Measurements from ENCODE around the gene COQ8A.

DNA sequence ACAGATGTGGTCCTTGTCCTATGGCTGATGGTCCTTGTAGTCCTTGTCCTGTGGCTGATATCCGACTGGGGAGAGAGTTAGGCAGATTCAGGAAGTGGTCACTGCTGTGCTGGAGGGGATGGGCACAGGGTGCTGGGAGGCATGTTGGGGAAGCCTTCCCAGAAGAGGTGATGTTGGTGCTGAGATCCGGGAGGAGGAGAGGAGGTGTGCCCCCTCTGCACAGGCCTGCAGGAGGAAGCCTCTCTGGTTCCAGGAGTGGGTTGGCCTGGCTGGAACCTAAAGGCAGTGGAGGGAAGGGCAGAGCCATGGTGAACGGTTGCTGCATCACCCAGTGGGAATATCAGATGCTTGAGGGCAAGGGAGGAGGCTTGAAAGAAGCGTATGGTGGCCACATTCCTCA, 14.7 kb downstream of the COQ8A start:
- TF ChIP-seq ZFP30 (CRISPR knock-in tag; IDR thresholded peaks at IDR 0.05), result no peak
- TF ChIP-seq, protein P1, sequence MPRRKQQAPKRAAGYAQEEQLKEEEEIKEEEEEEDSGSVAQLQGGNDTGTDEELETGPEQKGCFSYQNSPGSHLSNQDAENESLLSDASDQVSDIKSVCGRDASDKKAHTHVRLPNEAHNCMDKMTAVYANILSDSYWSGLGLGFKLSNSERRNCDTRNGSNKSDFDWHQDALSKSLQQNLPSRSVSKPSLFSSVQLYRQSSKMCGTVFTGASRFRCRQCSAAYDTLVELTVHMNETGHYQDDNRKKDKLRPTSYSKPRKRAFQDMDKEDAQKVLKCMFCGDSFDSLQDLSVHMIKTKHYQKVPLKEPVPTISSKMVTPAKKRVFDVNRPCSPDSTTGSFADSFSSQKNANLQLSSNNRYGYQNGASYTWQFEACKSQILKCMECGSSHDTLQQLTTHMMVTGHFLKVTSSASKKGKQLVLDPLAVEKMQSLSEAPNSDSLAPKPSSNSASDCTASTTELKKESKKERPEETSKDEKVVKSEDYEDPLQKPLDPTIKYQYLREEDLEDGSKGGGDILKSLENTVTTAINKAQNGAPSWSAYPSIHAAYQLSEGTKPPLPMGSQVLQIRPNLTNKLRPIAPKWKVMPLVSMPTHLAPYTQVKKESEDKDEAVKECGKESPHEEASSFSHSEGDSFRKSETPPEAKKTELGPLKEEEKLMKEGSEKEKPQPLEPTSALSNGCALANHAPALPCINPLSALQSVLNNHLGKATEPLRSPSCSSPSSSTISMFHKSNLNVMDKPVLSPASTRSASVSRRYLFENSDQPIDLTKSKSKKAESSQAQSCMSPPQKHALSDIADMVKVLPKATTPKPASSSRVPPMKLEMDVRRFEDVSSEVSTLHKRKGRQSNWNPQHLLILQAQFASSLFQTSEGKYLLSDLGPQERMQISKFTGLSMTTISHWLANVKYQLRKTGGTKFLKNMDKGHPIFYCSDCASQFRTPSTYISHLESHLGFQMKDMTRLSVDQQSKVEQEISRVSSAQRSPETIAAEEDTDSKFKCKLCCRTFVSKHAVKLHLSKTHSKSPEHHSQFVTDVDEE (CRISPR knock-in tag; IDR thresholded peaks at IDR 0.05), result no peak
- TF ChIP-seq SNAI2 (CRISPR knock-in tag; IDR thresholded peaks at IDR 0.05), result no peak
- no peak for TF ChIP-seq BACH2 (CRISPR knock-in tag; IDR thresholded peaks at IDR 0.05; ENCODE audit: borderline replicate concordance)
- TF ChIP-seq, protein P2, sequence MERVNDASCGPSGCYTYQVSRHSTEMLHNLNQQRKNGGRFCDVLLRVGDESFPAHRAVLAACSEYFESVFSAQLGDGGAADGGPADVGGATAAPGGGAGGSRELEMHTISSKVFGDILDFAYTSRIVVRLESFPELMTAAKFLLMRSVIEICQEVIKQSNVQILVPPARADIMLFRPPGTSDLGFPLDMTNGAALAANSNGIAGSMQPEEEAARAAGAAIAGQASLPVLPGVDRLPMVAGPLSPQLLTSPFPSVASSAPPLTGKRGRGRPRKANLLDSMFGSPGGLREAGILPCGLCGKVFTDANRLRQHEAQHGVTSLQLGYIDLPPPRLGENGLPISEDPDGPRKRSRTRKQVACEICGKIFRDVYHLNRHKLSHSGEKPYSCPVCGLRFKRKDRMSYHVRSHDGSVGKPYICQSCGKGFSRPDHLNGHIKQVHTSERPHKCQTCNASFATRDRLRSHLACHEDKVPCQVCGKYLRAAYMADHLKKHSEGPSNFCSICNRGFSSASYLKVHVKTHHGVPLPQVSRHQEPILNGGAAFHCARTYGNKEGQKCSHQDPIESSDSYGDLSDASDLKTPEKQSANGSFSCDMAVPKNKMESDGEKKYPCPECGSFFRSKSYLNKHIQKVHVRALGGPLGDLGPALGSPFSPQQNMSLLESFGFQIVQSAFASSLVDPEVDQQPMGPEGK (CRISPR knock-in tag; IDR thresholded peaks at IDR 0.05; ENCODE audit: borderline replicate concordance), result no peak
- TF ChIP-seq RARB (CRISPR knock-in tag; IDR thresholded peaks at IDR 0.05), result no peak
- no peak for TF ChIP-seq ZNF565 (CRISPR knock-in tag; conservative IDR thresholded peaks at IDR 0.05; ENCODE audit: low read depth)
- TF ChIP-seq ZNF8 (CRISPR knock-in tag; IDR thresholded peaks at IDR 0.05), result no peak
- no peak for TF ChIP-seq ESRRG (CRISPR knock-in tag; IDR thresholded peaks at IDR 0.05)

All from SK-N-SH treated with all-trans-retinoic acid at 6 μM for 48 hours (cell line).